Neuron (in vitro differentiated cells): ENCODE measurements around the gene CALCOCO1.
A peak's percentile ranks its signal among the peaks of the same experiment; 100 is the strongest.

Source experiments
- H2AFZ ChIP-seq: one replicate; pipeline ENCODE4 v1.6.1; 2013; ENCODE audit warnings: low read depth, mild to moderate bottlenecking, inconsistent platforms, low read length, moderate library complexity
- H3K27me3 ChIP-seq: one replicate; pipeline ENCODE4 v1.6.1; 2013; ENCODE audit warnings: low read length; ENCODE audit not compliant: insufficient read depth
- H3K36me3 ChIP-seq: one replicate; pipeline ENCODE4 v1.6.1; 2013; ENCODE audit warnings: low read length; ENCODE audit not compliant: insufficient read depth
- H3K4me1 ChIP-seq: one replicate; pipeline ENCODE4 v1.6.1; 2013; ENCODE audit warnings: low read length; ENCODE audit not compliant: insufficient read depth
- H3K4me3 ChIP-seq: 2 replicates; pipeline ENCODE4 v1.5.1; 2013; ENCODE audit warnings: mild to moderate bottlenecking, low read length, moderate library complexity
- H3K9me3 ChIP-seq: one replicate; pipeline ENCODE4 v1.6.1; 2013; ENCODE audit warnings: low read length

The CALCOCO1 gene

GRCh38 chr12:53748072-53748840, 21.0 kb upstream of the CALCOCO1 start:
- peaks cover 38% of the 10 kb centered on the region for H3K4me1 ChIP-seq
- peak overlapping the region; percentile 2 for H3K4me3 ChIP-seq
- H3K27me3 ChIP-seq, result peaks cover 48% of the 10 kb centered on the region

GRCh38 chr12:53747095-53747494, 19.8 kb upstream of the CALCOCO1 start:
- Histone ChIP-seq H3K4me1 (peaks cover 38% of the 10 kb centered on the region), H3K36me3 (no peaks in the 10 kb centered on the region), H3K4me3 (no peak overlapping the region), H2AFZ (no peak overlapping the region), H3K27me3 (peaks cover 44% of the 10 kb centered on the region), H3K9me3 (no peaks in the 10 kb centered on the region)

More at GRCh38 chr12:53748072-53748840, 21.0 kb upstream of the CALCOCO1 start:
- H3K36me3 ChIP-seq, result no peaks in the 10 kb centered on the region
- H2AFZ ChIP-seq, result peak overlapping the region; percentile 2
- H3K9me3 ChIP-seq, result no peaks in the 10 kb centered on the region

DNA sequence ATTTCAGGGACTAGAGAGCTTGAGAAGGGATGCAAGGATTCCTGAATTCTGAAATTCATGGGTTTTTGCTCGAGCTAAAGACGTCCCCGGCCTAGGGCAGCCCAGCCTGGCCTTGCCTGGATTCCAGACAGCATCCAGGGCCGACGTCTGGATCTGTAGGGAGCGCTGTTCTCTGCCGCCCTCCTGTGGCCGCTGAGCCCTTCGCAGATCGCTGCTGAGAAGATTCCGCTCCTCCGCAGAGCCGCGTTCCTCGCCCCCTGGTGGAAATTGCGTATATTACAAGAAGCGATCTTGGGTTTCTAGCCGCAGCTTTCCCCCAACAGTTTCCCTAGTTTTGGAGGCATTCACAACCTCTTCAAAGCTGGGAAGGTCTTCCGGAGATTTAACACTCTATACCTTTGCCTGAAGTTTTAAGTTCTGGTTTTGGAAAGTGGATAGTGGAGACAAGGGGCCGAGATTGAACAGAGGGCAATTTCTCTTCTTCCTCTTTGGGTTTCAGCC, 19.4 kb upstream of the CALCOCO1 start:
- H3K9me3 ChIP-seq, result no peaks in the 10 kb centered on the region
- peaks cover 40% of the 10 kb centered on the region for H3K27me3 ChIP-seq
- peaks cover 36% of the 10 kb centered on the region for H3K4me1 ChIP-seq
- H2AFZ ChIP-seq, result peak overlapping the region; percentile 31
- no peaks in the 10 kb centered on the region for H3K36me3 ChIP-seq
- H3K4me3 ChIP-seq, result no peak overlapping the region

GRCh38 chr12:53744751-53745150, 17.5 kb upstream of the CALCOCO1 start:
- Histone ChIP-seq H3K4me3 (no peak overlapping the region), H3K27me3 (peaks cover 39% of the 10 kb centered on the region), H3K4me1 (peaks cover 29% of the 10 kb centered on the region), H3K36me3 (no peaks in the 10 kb centered on the region), H3K9me3 (no peaks in the 10 kb centered on the region), H2AFZ (no peak overlapping the region)

DNA sequence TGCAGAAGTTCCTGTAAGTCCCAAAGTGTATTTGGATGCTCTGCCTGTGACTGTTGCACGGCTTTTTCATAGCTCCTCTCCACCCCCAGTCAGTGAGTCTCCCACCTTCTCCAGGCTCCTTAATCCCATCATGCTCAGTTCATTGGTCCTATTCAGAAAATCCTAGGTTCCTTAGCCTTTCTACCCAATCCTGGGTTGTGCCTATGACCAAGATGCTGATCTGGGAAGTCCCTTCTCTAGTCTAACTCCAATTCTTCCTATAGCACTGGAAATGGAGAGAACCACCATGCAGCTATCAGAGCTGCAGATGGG, 16.8 kb upstream of the CALCOCO1 start:
- H2AFZ ChIP-seq, result no peak overlapping the region
- no peaks in the 10 kb centered on the region for H3K9me3 ChIP-seq
- peaks cover 39% of the 10 kb centered on the region for H3K27me3 ChIP-seq
- H3K36me3 ChIP-seq, result no peaks in the 10 kb centered on the region
- no peak overlapping the region for H3K4me3 ChIP-seq
- peaks cover 35% of the 10 kb centered on the region for H3K4me1 ChIP-seq

DNA sequence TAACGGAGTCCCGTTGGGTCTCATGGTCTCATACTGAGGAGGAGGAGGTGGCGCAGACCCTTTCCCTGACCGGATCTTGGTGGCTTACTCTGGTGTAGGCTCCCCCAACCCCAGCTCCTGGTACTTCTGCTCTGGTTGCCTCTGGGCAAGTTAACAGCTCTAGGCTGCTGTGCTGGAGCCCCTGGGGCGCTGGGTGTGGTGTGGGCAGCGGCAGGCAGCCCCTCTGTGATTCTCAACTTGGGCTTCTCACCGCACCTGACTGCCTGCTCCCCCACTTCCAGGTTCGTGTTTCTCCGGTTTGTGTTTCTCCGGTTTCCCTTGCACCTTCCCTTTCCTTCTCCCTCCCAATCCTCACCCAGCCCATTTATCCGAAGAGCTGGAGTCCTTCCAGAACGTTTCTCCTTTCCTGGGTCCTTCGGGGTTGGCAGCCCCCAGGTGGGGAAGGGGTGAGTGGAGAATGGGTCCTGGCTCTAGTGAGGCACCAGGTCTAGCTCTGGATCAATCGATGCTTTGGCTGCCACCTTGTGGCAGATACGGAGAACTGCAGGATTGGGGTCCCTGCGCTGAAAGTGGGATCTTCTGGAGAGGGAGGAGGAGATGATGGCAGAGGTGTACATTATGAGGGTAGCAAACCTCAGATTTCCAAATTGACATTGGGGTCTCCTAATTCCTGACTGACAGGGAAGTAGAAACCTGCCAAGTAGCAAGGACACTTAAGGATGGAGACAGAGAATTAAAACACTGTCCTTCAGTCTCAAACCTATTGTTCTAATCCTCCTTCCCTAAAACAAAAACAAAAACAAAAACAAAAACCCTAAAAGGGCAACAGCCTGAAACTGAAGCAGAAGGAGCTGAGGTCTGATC, 16.2 kb upstream of the CALCOCO1 start:
- Histone ChIP-seq H3K36me3 (no peaks in the 10 kb centered on the region), H3K4me3 (no peak overlapping the region), H2AFZ (no peak overlapping the region), H3K27me3 (peaks cover 41% of the 10 kb centered on the region), H3K4me1 (peaks cover 36% of the 10 kb centered on the region), H3K9me3 (no peaks in the 10 kb centered on the region)

DNA sequence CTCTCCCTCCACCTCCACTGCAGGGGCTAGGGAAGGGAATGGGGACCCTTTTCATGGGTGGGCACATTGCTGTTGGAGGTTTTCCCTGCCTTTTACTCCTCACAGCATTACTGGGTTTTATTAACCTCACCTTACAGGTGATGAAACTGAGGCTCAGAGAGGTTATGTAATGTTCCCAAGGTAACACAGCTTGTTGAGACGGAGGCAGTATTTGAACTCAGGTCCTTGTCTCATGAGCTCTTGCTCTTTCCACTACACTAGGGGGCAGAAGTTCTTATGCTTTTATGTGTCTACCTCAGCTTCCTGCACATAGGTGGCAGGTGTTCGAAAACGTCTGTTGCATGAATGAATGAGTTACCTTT, 12.9 kb upstream of the CALCOCO1 start:
- Histone ChIP-seq H3K9me3 (no peaks in the 10 kb centered on the region), H3K4me1 (peaks cover 21% of the 10 kb centered on the region), H3K4me3 (peak overlapping the region; percentile 21), H3K36me3 (no peaks in the 10 kb centered on the region), H3K27me3 (peaks cover 67% of the 10 kb centered on the region), H2AFZ (no peak overlapping the region)

- H2AFZ ChIP-seq, result no peak overlapping the region
- H3K4me1 ChIP-seq, result peaks cover 21% of the 10 kb centered on the region
- H3K36me3 ChIP-seq, result no peaks in the 10 kb centered on the region
- H3K27me3 ChIP-seq, result peaks cover 73% of the 10 kb centered on the region
- no peaks in the 10 kb centered on the region for H3K9me3 ChIP-seq
- peak overlapping the region; percentile 32 for H3K4me3 ChIP-seq
Observed at GRCh38 chr12:53739214-53740129, 12.2 kb upstream of the CALCOCO1 start.

- peaks cover 21% of the 10 kb centered on the region for H3K4me1 ChIP-seq
- H3K27me3 ChIP-seq, result peaks cover 78% of the 10 kb centered on the region
- no peak overlapping the region for H3K4me3 ChIP-seq
- H3K36me3 ChIP-seq, result no peaks in the 10 kb centered on the region
- H2AFZ ChIP-seq, result no peak overlapping the region
- no peaks in the 10 kb centered on the region for H3K9me3 ChIP-seq
Observed at GRCh38 chr12:53738406-53739213, 11.4 kb upstream of the CALCOCO1 start.

DNA sequence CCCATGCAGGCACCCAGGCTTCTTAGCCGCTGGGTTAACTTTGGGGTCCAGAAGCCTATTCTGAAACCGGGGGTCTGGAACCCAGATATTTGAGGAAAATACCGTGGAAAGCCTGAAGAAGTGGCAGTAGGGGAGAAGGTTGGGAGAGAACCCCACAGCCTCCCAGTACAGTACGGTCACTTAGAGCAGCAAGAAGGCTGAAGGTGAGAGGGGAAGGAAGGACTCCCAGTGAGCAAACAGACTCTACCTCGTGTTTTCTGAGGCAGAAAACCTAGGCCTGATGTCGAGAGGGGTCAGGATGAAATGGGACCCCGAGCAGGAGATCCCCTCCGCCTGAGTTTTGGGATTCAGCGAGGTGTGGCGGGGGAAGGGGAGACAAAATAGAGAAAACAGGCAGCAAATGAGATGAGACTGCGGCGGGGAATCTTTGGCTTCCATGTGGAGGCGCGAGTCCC, 10.7 kb upstream of the CALCOCO1 start:
- Histone ChIP-seq H3K9me3 (no peaks in the 10 kb centered on the region), H3K36me3 (no peaks in the 10 kb centered on the region), H3K4me1 (peaks cover 21% of the 10 kb centered on the region), H2AFZ (no peak overlapping the region), H3K27me3 (peaks cover 80% of the 10 kb centered on the region), H3K4me3 (no peak overlapping the region)

DNA sequence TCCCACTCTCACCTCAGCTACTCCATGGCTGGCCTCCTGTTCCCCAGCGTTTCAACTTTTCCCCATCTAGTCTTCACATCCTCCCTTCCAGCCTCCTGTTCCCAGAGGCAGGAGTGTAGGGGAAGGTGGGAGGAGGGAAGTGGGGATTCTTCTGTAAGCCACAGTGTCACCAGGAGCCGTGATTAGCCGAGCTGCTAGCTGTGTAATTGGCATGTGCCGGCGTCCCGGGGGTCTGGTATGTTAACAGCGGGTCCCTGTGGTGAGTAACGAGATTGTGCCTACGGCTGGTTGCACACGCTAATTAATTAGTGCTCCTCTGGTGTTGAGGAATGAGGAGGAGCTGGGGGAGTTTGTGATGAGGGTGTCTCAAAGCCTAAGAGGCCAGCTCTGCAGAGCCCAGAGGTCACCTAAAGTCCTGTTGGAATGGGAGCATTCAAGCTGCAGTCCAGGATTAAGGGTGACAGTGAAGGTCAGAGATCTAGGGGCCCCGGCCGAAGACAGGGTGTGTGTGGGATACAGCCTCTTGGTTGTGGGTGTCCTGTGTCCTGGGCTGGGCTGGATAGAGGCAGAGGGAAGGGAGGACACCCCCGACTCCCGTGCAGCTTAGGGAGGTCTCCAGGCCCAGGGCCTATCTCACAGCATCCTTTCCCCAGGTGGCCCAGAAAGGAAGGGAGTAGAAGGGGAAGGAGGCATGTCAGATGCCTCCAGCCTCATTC, 10.0 kb upstream of the CALCOCO1 start:
- H3K36me3 ChIP-seq, result no peaks in the 10 kb centered on the region
- H3K9me3 ChIP-seq, result no peaks in the 10 kb centered on the region
- no peak overlapping the region for H2AFZ ChIP-seq
- H3K27me3 ChIP-seq, result peaks cover 76% of the 10 kb centered on the region
- peaks cover 21% of the 10 kb centered on the region for H3K4me1 ChIP-seq
- H3K4me3 ChIP-seq, result no peak overlapping the region
